NB4 (cell line): ENCODE data around the gene HLCS.

Experiments used
- CTCF ChIP-seq: IDR thresholded peaks from one replicate; pipeline ENCODE4 v1.5.1; 2012; ENCODE audit warnings: low read depth, low read length
- MAX ChIP-seq: IDR thresholded peaks from 2 replicates; pipeline ENCODE4 v1.6.1; 2011; ENCODE audit warnings: low read depth, low read length

GRCh38 chr21:36717976-36718375, 248.5 kb downstream of the HLCS start:
- TF ChIP-seq CTCF, result no peak
- TF ChIP-seq MAX, result no peak
